ENCODE measurements around the gene COL2A1. TPM values are rescaled to one million over a fixed set of nuclear protein-coding genes. Genes with fewer than 3 reads are reported as not detected.

COL2A1 gene
- total RNA-seq, 1 experiment from 2014 or later = 1.4 TPM

DNA sequence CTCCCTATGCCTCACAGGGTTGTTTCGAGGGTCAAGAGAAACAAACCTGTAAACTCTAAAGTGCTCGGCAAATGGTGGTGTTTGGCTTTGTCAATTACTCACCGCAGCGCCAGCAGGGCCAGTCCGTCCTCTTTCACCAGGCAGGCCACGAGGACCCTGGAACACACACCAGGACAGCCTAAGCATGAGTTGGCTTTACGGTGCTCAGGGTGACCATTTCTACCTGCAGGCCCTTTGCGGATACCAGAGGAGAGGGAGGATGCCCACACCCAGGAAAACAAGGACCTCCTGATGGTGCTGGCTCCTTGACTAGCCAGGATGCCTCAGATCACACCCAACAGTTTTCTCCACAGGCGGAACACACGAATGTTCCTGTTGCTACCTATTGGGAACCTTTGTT lies 11.5 kb downstream of the COL2A1 start:
- no peak for ATAC-seq
- H3K4me3 ChIP-seq (ENCODE audit: low read depth in 2 of 2, low read length in 2 of 2) = no peak overlapping the region
- TF ChIP-seq, protein P1, sequence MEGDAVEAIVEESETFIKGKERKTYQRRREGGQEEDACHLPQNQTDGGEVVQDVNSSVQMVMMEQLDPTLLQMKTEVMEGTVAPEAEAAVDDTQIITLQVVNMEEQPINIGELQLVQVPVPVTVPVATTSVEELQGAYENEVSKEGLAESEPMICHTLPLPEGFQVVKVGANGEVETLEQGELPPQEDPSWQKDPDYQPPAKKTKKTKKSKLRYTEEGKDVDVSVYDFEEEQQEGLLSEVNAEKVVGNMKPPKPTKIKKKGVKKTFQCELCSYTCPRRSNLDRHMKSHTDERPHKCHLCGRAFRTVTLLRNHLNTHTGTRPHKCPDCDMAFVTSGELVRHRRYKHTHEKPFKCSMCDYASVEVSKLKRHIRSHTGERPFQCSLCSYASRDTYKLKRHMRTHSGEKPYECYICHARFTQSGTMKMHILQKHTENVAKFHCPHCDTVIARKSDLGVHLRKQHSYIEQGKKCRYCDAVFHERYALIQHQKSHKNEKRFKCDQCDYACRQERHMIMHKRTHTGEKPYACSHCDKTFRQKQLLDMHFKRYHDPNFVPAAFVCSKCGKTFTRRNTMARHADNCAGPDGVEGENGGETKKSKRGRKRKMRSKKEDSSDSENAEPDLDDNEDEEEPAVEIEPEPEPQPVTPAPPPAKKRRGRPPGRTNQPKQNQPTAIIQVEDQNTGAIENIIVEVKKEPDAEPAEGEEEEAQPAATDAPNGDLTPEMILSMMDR (IDR thresholded peaks at IDR 0.05) = no peak
- no peak for TF ChIP-seq POLR2AphosphoS5 (IDR thresholded peaks at IDR 0.05; ENCODE audit: low read depth, low read length)
- TF ChIP-seq, protein P2, sequence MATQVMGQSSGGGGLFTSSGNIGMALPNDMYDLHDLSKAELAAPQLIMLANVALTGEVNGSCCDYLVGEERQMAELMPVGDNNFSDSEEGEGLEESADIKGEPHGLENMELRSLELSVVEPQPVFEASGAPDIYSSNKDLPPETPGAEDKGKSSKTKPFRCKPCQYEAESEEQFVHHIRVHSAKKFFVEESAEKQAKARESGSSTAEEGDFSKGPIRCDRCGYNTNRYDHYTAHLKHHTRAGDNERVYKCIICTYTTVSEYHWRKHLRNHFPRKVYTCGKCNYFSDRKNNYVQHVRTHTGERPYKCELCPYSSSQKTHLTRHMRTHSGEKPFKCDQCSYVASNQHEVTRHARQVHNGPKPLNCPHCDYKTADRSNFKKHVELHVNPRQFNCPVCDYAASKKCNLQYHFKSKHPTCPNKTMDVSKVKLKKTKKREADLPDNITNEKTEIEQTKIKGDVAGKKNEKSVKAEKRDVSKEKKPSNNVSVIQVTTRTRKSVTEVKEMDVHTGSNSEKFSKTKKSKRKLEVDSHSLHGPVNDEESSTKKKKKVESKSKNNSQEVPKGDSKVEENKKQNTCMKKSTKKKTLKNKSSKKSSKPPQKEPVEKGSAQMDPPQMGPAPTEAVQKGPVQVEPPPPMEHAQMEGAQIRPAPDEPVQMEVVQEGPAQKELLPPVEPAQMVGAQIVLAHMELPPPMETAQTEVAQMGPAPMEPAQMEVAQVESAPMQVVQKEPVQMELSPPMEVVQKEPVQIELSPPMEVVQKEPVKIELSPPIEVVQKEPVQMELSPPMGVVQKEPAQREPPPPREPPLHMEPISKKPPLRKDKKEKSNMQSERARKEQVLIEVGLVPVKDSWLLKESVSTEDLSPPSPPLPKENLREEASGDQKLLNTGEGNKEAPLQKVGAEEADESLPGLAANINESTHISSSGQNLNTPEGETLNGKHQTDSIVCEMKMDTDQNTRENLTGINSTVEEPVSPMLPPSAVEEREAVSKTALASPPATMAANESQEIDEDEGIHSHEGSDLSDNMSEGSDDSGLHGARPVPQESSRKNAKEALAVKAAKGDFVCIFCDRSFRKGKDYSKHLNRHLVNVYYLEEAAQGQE (IDR thresholded peaks at IDR 0.05; ENCODE audit: insufficient read depth in 1 of 2, low read depth in 2 of 2, low read length in 1 of 2) = no peak
- TF ChIP-seq TCF7L2 (IDR thresholded peaks at IDR 0.05; ENCODE audit: low read depth, low read length) = no peak
- TF ChIP-seq SIN3A (IDR thresholded peaks at IDR 0.05; ENCODE audit: borderline replicate concordance, insufficient read depth, low read depth, low read length) = no peak
- no peaks in the 10 kb centered on the region for H3K36me3 ChIP-seq (ENCODE audit: control insufficient read depth, insufficient read depth, low read length)
- H3K27me3 ChIP-seq (ENCODE audit: control insufficient read depth, insufficient read depth, low read length) = peaks cover 5% of the 10 kb centered on the region
- H3K4me1 ChIP-seq (ENCODE audit: control insufficient read depth, insufficient read depth, low read length) = no peaks in the 10 kb centered on the region; the same call in 1 of the 2 replicates
- ChIA-PET CTCF (no interaction called here), POLR2A (no interaction called here)
- H3K27ac ChIP-seq (ENCODE audit: low read length) = no peak overlapping the region
- H3K9me3 ChIP-seq (ENCODE audit: control insufficient read depth, insufficient read depth, low read depth, low read length) = no peaks in the 10 kb centered on the region
- in situ Hi-C loops (cut with HindIII; ENCODE audit: low pct_unique_long_range_greater_than_20kb, low sequenced_read_pairs) = no loop called here
- DNase-seq (ENCODE audit: low read depth, low spot score) = no peak
- intact Hi-C loops (cut with micrococcal nuclease; ENCODE audit: unreplicated experiment) = no loop called here
- BruUV-seq (replicated peaks) = no TSS peak

DNA sequence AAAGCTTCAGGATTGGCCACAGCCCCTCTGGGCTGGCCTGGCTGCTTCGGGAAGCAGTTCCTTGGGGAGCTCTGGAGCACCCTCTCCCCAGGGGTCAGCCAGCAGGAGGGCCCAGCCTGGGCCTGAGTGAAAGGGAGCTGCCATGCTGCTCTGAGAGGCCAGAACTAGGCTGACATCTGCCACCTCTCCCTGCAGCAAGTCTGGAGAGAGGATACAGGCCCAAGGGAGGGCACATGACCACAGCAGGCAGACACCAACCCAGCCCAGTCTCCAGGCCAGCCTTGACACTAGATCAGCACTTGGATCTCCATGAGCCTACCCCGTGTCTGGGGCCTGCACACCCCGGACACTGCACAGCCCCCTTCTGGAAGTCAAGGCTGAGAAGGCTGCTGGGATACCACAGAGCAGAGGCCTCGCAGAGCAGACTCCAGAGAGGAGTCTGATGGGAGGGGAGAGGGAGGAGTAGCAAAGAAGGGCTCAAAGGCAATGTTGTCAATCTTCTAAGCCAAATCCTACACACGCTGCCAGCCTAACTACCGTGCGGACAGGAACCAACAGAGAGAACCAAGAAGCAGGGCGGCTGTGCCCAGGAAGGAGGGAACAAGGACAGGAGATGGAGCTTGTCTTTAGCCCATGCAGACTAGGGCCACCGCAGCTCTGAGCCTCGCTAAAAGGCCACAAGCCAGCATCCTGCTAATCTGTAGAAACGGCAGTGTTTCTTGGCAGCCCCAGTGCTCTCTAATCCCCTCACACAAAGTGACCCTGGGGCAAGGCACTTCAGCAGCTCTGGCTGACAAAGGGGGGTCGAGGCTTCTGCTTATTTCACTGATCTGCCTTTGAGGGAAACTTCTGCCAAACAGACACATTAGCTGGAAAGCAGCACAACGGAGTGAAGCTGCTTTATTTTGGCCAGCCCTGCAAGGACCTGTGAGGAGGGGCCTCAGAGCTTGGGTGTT lies 12.9 kb downstream of the COL2A1 start:
- intact Hi-C loops (cut with micrococcal nuclease; ENCODE audit: unreplicated experiment) = no loop called here
- ChIA-PET CTCF (interaction anchor here (0.9 kb wide), 1 partner anchor 11 kb away, joined by 3 read pairs; no protein-coding TSS in a partner anchor), POLR2A (interaction anchor here (0.5 kb wide), 1 partner anchor 233 kb away, joined by 3 read pairs; the partner anchor contains the start of gene RAPGEF3)
- Histone ChIP-seq H3K27ac (ENCODE audit: low read length) (no peak overlapping the region), H3K36me3 (ENCODE audit: control insufficient read depth, insufficient read depth, low read length) (no peaks in the 10 kb centered on the region), H3K4me1 (ENCODE audit: control insufficient read depth, insufficient read depth, low read length) (no peaks in the 10 kb centered on the region), H3K27me3 (ENCODE audit: control insufficient read depth, insufficient read depth, low read length) (peaks cover 3% of the 10 kb centered on the region), H3K4me3 (ENCODE audit: low read depth in 2 of 2, low read length in 2 of 2) (no peak overlapping the region), H3K9me3 (ENCODE audit: control insufficient read depth, insufficient read depth, low read depth, low read length) (no peaks in the 10 kb centered on the region)
- DNase-seq (ENCODE audit: low read depth, low spot score) (no peak), ATAC-seq (no peak)
- in situ Hi-C loops (cut with HindIII; ENCODE audit: low pct_unique_long_range_greater_than_20kb, low sequenced_read_pairs) = no loop called here
- TF ChIP-seq TCF7L2 (IDR thresholded peaks at IDR 0.05; ENCODE audit: low read depth, low read length) = no peak
- TF ChIP-seq SIN3A (IDR thresholded peaks at IDR 0.05; ENCODE audit: borderline replicate concordance, insufficient read depth, low read depth, low read length) = no peak
- TF ChIP-seq POLR2AphosphoS5 (IDR thresholded peaks at IDR 0.05; ENCODE audit: low read depth, low read length) = no peak
- TF ChIP-seq, protein P1 (IDR thresholded peaks at IDR 0.05) = no peak
- TF ChIP-seq, protein P2 (IDR thresholded peaks at IDR 0.05; ENCODE audit: insufficient read depth in 1 of 2, low read depth in 2 of 2, low read length in 1 of 2) = no peak
- no TSS peak for BruUV-seq (replicated peaks)
